HFFc6 (cell line): ENCODE results near the gene RPRD1B. TPM values are rescaled to one million over a fixed set of nuclear protein-coding genes. Genes with fewer than 3 reads are reported as not detected.

Experiments
- DNase-seq: peaks from one replicate; pipeline ENCODE4 v3.0.0-alpha.2; 2018
- H3K27ac Mint-ChIP-seq: 2 replicates; pipeline ENCODE4 v1.8.0; 2020; ENCODE audit warnings: mild to moderate bottlenecking, mixed read lengths
- H3K27me3 Mint-ChIP-seq: 2 replicates; pipeline ENCODE4 v1.8.0; 2021; ENCODE audit warnings: mild to moderate bottlenecking, moderate library complexity, mixed read lengths; ENCODE audit not compliant: insufficient read depth
- H3K36me3 Mint-ChIP-seq: 2 replicates; pipeline ENCODE4 v1.8.0; 2021; ENCODE audit warnings: low read depth, mixed read lengths
- H3K4me1 Mint-ChIP-seq: 2 replicates; pipeline ENCODE4 v1.8.0; 2020; ENCODE audit warnings: low read depth, mixed read lengths
- H3K4me3 Mint-ChIP-seq: 2 replicates; pipeline ENCODE4 v1.8.0; 2020; ENCODE audit warnings: mild to moderate bottlenecking, moderate library complexity, mixed read lengths
- H3K9me3 Mint-ChIP-seq: 2 replicates; pipeline ENCODE4 v1.8.0; 2020; ENCODE audit warnings: mild to moderate bottlenecking, mixed read lengths
- CTCF ChIP-seq: fragments of 200-600 bp; sonication (generic); IDR thresholded peaks from 2 replicates; pipeline ENCODE4 v1.5.0; 2021; ENCODE audit warnings: antibody characterized with exemption, mild to moderate bottlenecking
- total RNA-seq, 6 experiments: library from RNA; stranded (reverse); fragmentation: NEBNext Ultra II Directional; extraction: Animal tissue kit (Norgen Biotek cat#: 25700); gene quantifications; 2 replicates in 1 of 6; 3 replicates in 5 of 6; pipeline ENCODE4 v1.2.3, GENCODE V29; 2021

The RPRD1B gene
- total RNA-seq, 6 experiments from 2014 or later: 15.9 to 20.2 (median 19.2) TPM

GRCh38 chr20:38112261-38112929, 78.8 kb downstream of the RPRD1B start:
- H3K27me3 Mint-ChIP-seq: no peaks in the 10 kb centered on the region
- peaks cover 4% of the 10 kb centered on the region; the same call in 1 of the 2 replicates for H3K36me3 Mint-ChIP-seq
- H3K4me3 Mint-ChIP-seq: no peak overlapping the region
- H3K4me1 Mint-ChIP-seq: peaks cover 76% of the 10 kb centered on the region
- peaks cover 5% of the 10 kb centered on the region; the same call in 1 of the 2 replicates for H3K9me3 Mint-ChIP-seq
- DNase-seq: no peak
- TF ChIP-seq CTCF: no peak
- no peak overlapping the region for H3K27ac Mint-ChIP-seq

DNA sequence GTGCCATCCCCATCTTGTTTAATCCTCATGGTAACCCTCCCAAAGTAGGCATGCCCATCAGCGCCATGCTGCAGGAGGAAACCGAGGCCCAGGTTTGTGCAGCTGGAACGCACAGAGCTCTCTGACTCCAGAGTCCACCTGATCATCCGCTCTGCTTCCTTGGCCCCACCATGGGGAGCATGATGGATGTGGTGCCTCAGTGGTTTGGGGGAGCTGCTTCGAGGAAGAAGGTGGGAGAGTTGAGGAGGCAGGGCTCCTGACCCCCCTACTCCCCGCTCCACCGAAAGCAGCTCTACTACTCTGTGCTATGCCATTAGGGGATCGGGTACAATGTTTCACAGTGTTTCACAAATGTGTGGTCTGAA, 79.4 kb downstream of the RPRD1B start:
- no peaks in the 10 kb centered on the region for H3K27me3 Mint-ChIP-seq
- no peak overlapping the region for H3K4me3 Mint-ChIP-seq
- H3K36me3 Mint-ChIP-seq: peaks cover 4% of the 10 kb centered on the region; the same call in 1 of the 2 replicates
- H3K27ac Mint-ChIP-seq: no peak overlapping the region
- no peak for TF ChIP-seq CTCF
- peaks cover 81% of the 10 kb centered on the region for H3K4me1 Mint-ChIP-seq
- peaks cover 5% of the 10 kb centered on the region; the same call in 1 of the 2 replicates for H3K9me3 Mint-ChIP-seq
- DNase-seq: no peak

DNA sequence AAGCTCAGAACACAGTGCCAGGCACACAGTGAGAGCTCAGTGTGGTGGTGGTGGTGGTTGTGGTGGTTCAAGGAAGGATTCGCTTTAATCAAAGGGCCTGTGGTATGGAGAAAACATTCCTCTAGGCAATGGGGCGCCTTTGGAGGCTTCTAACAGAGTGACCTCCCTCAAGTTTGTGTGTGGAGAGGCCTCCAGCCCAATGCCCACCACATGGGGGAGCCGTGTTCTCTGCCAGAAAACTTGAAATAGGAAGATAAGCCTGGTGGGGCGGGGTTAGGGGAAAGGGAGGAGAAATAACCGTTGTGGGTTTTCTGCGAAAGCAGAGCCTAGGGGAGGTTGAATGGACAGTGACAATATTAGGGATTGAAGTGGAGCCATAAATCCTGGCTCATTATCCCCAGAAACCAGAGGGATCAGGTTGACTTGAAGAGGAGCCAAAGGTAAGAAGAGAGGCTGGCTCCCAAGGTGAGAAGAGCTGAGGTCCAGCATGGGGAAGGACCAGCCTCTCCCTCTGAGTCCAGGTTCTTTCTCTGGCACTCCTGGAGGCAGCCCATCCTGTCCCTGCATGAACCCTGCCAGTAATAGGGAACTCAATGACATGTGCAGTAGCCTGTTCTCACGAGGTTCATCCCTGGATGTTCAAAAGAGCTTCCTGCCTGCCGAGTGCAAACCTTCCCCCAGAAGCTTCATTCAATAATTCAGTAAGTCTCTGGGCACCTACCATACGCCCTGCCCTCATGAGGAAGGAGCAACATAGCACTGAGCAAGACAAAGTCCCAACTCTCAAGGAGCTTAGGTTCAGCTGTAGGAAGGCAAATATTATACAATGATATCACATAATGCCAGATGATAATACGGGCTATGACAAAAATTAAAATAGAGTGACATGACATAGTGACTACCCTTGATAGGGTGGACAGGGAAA, 80.1 kb downstream of the RPRD1B start:
- DNase-seq: no peak
- H3K36me3 Mint-ChIP-seq: peaks cover 4% of the 10 kb centered on the region; the same call in 1 of the 2 replicates
- peak; percentile 67 for TF ChIP-seq CTCF
- no peaks in the 10 kb centered on the region; the same call in 1 of the 2 replicates for H3K27me3 Mint-ChIP-seq
- H3K4me3 Mint-ChIP-seq: no peak overlapping the region
- H3K27ac Mint-ChIP-seq: no peak overlapping the region
- H3K4me1 Mint-ChIP-seq: peaks cover 83% of the 10 kb centered on the region
- peaks cover 5% of the 10 kb centered on the region; the same call in 1 of the 2 replicates for H3K9me3 Mint-ChIP-seq

- no peak for TF ChIP-seq CTCF
- H3K27me3 Mint-ChIP-seq: no peaks in the 10 kb centered on the region; the same call in 1 of the 2 replicates
- H3K9me3 Mint-ChIP-seq: peaks cover 5% of the 10 kb centered on the region; the same call in 1 of the 2 replicates
- no peak overlapping the region for H3K4me3 Mint-ChIP-seq
- peaks cover 4% of the 10 kb centered on the region; the same call in 1 of the 2 replicates for H3K36me3 Mint-ChIP-seq
- H3K4me1 Mint-ChIP-seq: peaks cover 83% of the 10 kb centered on the region
- H3K27ac Mint-ChIP-seq: no peak overlapping the region
- peak; percentile 81 for DNase-seq
These were observed 80.8 kb downstream of the RPRD1B start for GRCh38 chr20:38114353-38114791.

- peaks cover 82% of the 10 kb centered on the region for H3K4me1 Mint-ChIP-seq
- H3K27ac Mint-ChIP-seq: no peak overlapping the region
- TF ChIP-seq CTCF: peak; percentile 53
These were observed 81.7 kb downstream of the RPRD1B start for GRCh38 chr20:38115205-38115604.

More at GRCh38 chr20:38115205-38115604, 81.7 kb downstream of the RPRD1B start:
- H3K9me3 Mint-ChIP-seq: peaks cover 5% of the 10 kb centered on the region; the same call in 1 of the 2 replicates
- no peak for DNase-seq
- no peak overlapping the region for H3K4me3 Mint-ChIP-seq
- peaks cover 4% of the 10 kb centered on the region; the same call in 1 of the 2 replicates for H3K36me3 Mint-ChIP-seq
- H3K27me3 Mint-ChIP-seq: no peaks in the 10 kb centered on the region; the same call in 1 of the 2 replicates
